MM.1S (cell line): ENCODE results near the gene CLEC2A.

Experiments used
- DNase-seq: peaks from one replicate; pipeline ENCODE4 v3.0.0-alpha.2; 2015
- H2AFZ ChIP-seq: fragments of 300-600 bp; sonication (generic); 2 replicates; pipeline ENCODE4 v1.6.0; 2016; ENCODE audit warnings: antibody characterized with exemption, low read length
- H3F3A ChIP-seq: fragments of 300-600 bp; sonication (generic); 2 replicates; pipeline ENCODE4 v1.6.1; 2016; ENCODE audit warnings: mild to moderate bottlenecking, antibody characterized with exemption, low read length, moderate library complexity, mixed read lengths; ENCODE audit not compliant: insufficient read depth
- H3K27ac ChIP-seq: fragments of 300-600 bp; sonication (generic); 2 replicates; pipeline ENCODE4 v1.5.1; 2016; ENCODE audit warnings: mild to moderate bottlenecking, low read length
- H3K27me3 ChIP-seq: fragments of 300-600 bp; sonication (generic); replicated peaks from 2 replicates; pipeline ENCODE4 v1.6.0; 2016; ENCODE audit warnings: low read length; ENCODE audit not compliant: insufficient read depth
- H3K36me3 ChIP-seq: fragments of 300-600 bp; sonication (generic); replicated peaks from 2 replicates; pipeline ENCODE4 v1.6.1; 2016; ENCODE audit warnings: mild to moderate bottlenecking, low read length, mixed read lengths; ENCODE audit not compliant: insufficient read depth
- H3K4me1 ChIP-seq: fragments of 300-600 bp; sonication (generic); 2 replicates; pipeline ENCODE4 v1.6.1; 2016; ENCODE audit warnings: low read length, mixed read lengths
- H3K4me2 ChIP-seq: fragments of 300-600 bp; sonication (generic); 2 replicates; pipeline ENCODE4 v1.6.0; 2016; ENCODE audit warnings: low read depth, low read length
- H3K4me3 ChIP-seq: fragments of 300-600 bp; sonication (generic); 2 replicates; pipeline ENCODE4 v1.5.1; 2016; ENCODE audit warnings: low read length, mixed read lengths
- H3K79me2 ChIP-seq: fragments of 300-600 bp; sonication (generic); 2 replicates; pipeline ENCODE4 v1.6.1; 2016; ENCODE audit warnings: mixed run types, low read length, mixed read lengths
- H3K9ac ChIP-seq: fragments of 300-600 bp; sonication (generic); 2 replicates; pipeline ENCODE4 v1.6.1; 2016; ENCODE audit warnings: low read length, mixed read lengths
- H3K9me2 ChIP-seq: fragments of 300-600 bp; sonication (generic); replicated peaks from 2 replicates; pipeline ENCODE4 v1.6.1; 2016; ENCODE audit warnings: mild to moderate bottlenecking, low read length, mixed read lengths; ENCODE audit not compliant: insufficient read depth
- H3K9me3 ChIP-seq: fragments of 300-600 bp; sonication (generic); replicated peaks from 2 replicates; pipeline ENCODE4 v1.6.1; 2016; ENCODE audit warnings: mild to moderate bottlenecking, low read length, mixed read lengths; ENCODE audit not compliant: insufficient read depth
- H4K20me1 ChIP-seq: fragments of 300-600 bp; sonication (generic); 2 replicates; pipeline ENCODE4 v1.6.1; 2016; ENCODE audit warnings: mild to moderate bottlenecking, low read length, moderate library complexity, mixed read lengths; ENCODE audit not compliant: insufficient read depth
- CTCF ChIP-seq: fragments of 300-600 bp; sonication (generic); IDR thresholded peaks from 2 replicates; pipeline ENCODE4 v1.5.1; 2016; ENCODE audit warnings: antibody characterized with exemption, low read length, mixed read lengths
- EZH2 ChIP-seq: fragments of 300-600 bp; sonication (generic); optimal IDR thresholded peaks from 2 replicates; pipeline ENCODE3; 2017; ENCODE audit warnings: low read depth, mild to moderate bottlenecking, antibody characterized with exemption, low read length, mixed read lengths
- EZH2phosphoT487 ChIP-seq: fragments of 300-600 bp; sonication (generic); IDR thresholded peaks from 2 replicates; pipeline ENCODE4 v1.6.1; 2018; ENCODE audit warnings: antibody characterized with exemption, low read length

The CLEC2A gene

GRCh38 chr12:9897535-9897934, 34.6 kb downstream of the CLEC2A start:
- H3K27ac ChIP-seq, result no peak overlapping the region
- no peak for DNase-seq
- H3F3A ChIP-seq, result no peaks in the 10 kb centered on the region
- no peak overlapping the region for H3K4me2 ChIP-seq
- no peak overlapping the region for H3K4me3 ChIP-seq
- no peaks in the 10 kb centered on the region for H3K9me3 ChIP-seq
- H2AFZ ChIP-seq, result no peak overlapping the region
- H3K36me3 ChIP-seq, result no peaks in the 10 kb centered on the region
- H4K20me1 ChIP-seq, result no peaks in the 10 kb centered on the region
- no peak overlapping the region for H3K9ac ChIP-seq
- H3K27me3 ChIP-seq, result no peaks in the 10 kb centered on the region
- no peaks in the 10 kb centered on the region for H3K9me2 ChIP-seq
- H3K4me1 ChIP-seq, result no peaks in the 10 kb centered on the region
- H3K79me2 ChIP-seq, result no peaks in the 10 kb centered on the region
- TF ChIP-seq EZH2phosphoT487 (no peak), CTCF (no peak), EZH2 (no peak)

GRCh38 chr12:9895215-9895971, 36.8 kb downstream of the CLEC2A start:
- Histone ChIP-seq H3K4me1 (no peaks in the 10 kb centered on the region), H3K27ac (no peak overlapping the region), H3K4me2 (no peak overlapping the region), H2AFZ (no peak overlapping the region), H3K79me2 (no peaks in the 10 kb centered on the region), H3F3A (no peaks in the 10 kb centered on the region), H3K27me3 (no peaks in the 10 kb centered on the region), H4K20me1 (no peaks in the 10 kb centered on the region), H3K9me2 (no peaks in the 10 kb centered on the region), H3K9me3 (no peaks in the 10 kb centered on the region), H3K36me3 (no peaks in the 10 kb centered on the region), H3K9ac (no peak overlapping the region), H3K4me3 (no peak overlapping the region)
- no peak for DNase-seq
- TF ChIP-seq CTCF (no peak), EZH2phosphoT487 (no peak), EZH2 (no peak)

GRCh38 chr12:9888665-9889273, 43.4 kb downstream of the CLEC2A start:
- no peak overlapping the region for H3K9ac ChIP-seq
- no peaks in the 10 kb centered on the region for H3F3A ChIP-seq
- DNase-seq, result no peak
- H2AFZ ChIP-seq, result no peak overlapping the region
- no peaks in the 10 kb centered on the region for H3K9me3 ChIP-seq
- no peaks in the 10 kb centered on the region for H3K9me2 ChIP-seq
- no peaks in the 10 kb centered on the region for H3K79me2 ChIP-seq
- H3K4me3 ChIP-seq, result no peak overlapping the region
- TF ChIP-seq EZH2phosphoT487 (no peak), EZH2 (no peak)
- H3K4me1 ChIP-seq, result no peaks in the 10 kb centered on the region
- H3K4me2 ChIP-seq, result no peak overlapping the region
- no peaks in the 10 kb centered on the region for H4K20me1 ChIP-seq
- no peak overlapping the region for H3K27ac ChIP-seq
- H3K36me3 ChIP-seq, result no peaks in the 10 kb centered on the region
- H3K27me3 ChIP-seq, result no peaks in the 10 kb centered on the region

- peaks cover 11% of the 10 kb centered on the region for H3K4me1 ChIP-seq
- no peaks in the 10 kb centered on the region for H3K79me2 ChIP-seq
- H3K27ac ChIP-seq, result no peak overlapping the region
- H3K4me2 ChIP-seq, result no peak overlapping the region
- no peak for TF ChIP-seq EZH2
- no peak for TF ChIP-seq CTCF
- no peak for TF ChIP-seq EZH2phosphoT487
- H3F3A ChIP-seq, result no peaks in the 10 kb centered on the region
- H3K4me3 ChIP-seq, result no peak overlapping the region
- H3K36me3 ChIP-seq, result no peaks in the 10 kb centered on the region
- H3K27me3 ChIP-seq, result no peaks in the 10 kb centered on the region
- no peak for DNase-seq
- H2AFZ ChIP-seq, result no peak overlapping the region
- H3K9ac ChIP-seq, result no peak overlapping the region
- H3K9me3 ChIP-seq, result no peaks in the 10 kb centered on the region
- H4K20me1 ChIP-seq, result no peaks in the 10 kb centered on the region
- H3K9me2 ChIP-seq, result no peaks in the 10 kb centered on the region
Measured at GRCh38 chr12:9883175-9883574, 49.0 kb downstream of the CLEC2A start.
